Caco-2 (cell line): ENCODE measurements around the gene SLC6A2. TPM values are rescaled to one million over a fixed set of nuclear protein-coding genes. Genes with fewer than 3 reads are reported as not detected.

ENCODE experiments used
- BruUV-seq: library from RNA; stranded (reverse); fragments of 400-500 nt; replicated peaks from 2 replicates; lab custom pipeline; 2021; lab: Mats Ljungman, UMichigan
- CTCF ChIA-PET: fragments of 300-600 bp; sonication (Branson Sonifier 250); formaldehyde crosslinking; loops from one replicate; lab custom pipeline; 2022; ENCODE audit warnings: antibody characterized with exemption; lab: Charles Lee
- POLR2A ChIA-PET: fragments of 300-600 bp; sonication (Branson Sonifier 250); formaldehyde crosslinking; loops from one replicate; lab custom pipeline; 2022; ENCODE audit warnings: antibody characterized with exemption; lab: Charles Lee
- DNase-seq, 2 experiments: peaks; one replicate each; pipeline versions ENCODE4 v3.0.0 to v3.0.0-alpha.2; 2020 to 2022
- H3K27me3 ChIP-seq: replicated peaks from 2 replicates; pipeline ENCODE4 v1.6.0; 2011; ENCODE audit warnings: low read length; ENCODE audit not compliant: control insufficient read depth, insufficient read depth
- H3K36me3 ChIP-seq: 2 replicates; pipeline ENCODE4 v1.5.1; 2011; ENCODE audit warnings: low read length; ENCODE audit not compliant: control insufficient read depth, insufficient read depth
- H3K4me1 ChIP-seq: fragments of 250-450 bp; sonication (Bioruptor Pico); 2 replicates; pipeline ENCODE4 v1.5.1; 2020; ENCODE audit warnings: mild to moderate bottlenecking
- H3K4me3 ChIP-seq: 2 replicates; pipeline ENCODE4 v1.5.1; 2011; ENCODE audit warnings: low read depth, mild to moderate bottlenecking, control low read depth, low read length
- H3K9me3 ChIP-seq: fragments of 250-450 bp; sonication (Bioruptor Pico); 2 replicates; pipeline ENCODE4 v1.5.1; 2020; ENCODE audit warnings: mild to moderate bottlenecking, moderate library complexity
- H3K27ac Mint-ChIP-seq: one replicate; pipeline ENCODE4 v1.8.0; 2022; ENCODE audit warnings: mixed read lengths; ENCODE audit not compliant: unreplicated experiment
- H3K27me3 Mint-ChIP-seq: one replicate; pipeline ENCODE4 v1.8.0; 2022; ENCODE audit warnings: mixed read lengths; ENCODE audit not compliant: insufficient read depth, unreplicated experiment
- H3K36me3 Mint-ChIP-seq: one replicate; pipeline ENCODE4 v1.8.0; 2022; ENCODE audit warnings: mild to moderate bottlenecking, mixed read lengths; ENCODE audit not compliant: insufficient read depth, unreplicated experiment
- H3K4me1 Mint-ChIP-seq: one replicate; pipeline ENCODE4 v1.8.0; 2022; ENCODE audit warnings: low read depth, mixed read lengths; ENCODE audit not compliant: unreplicated experiment
- H3K4me3 Mint-ChIP-seq: one replicate; pipeline ENCODE4 v1.8.0; 2022; ENCODE audit warnings: mild to moderate bottlenecking, moderate library complexity, mixed read lengths; ENCODE audit not compliant: unreplicated experiment
- H3K9me3 Mint-ChIP-seq: one replicate; pipeline ENCODE4 v1.8.0; 2022; ENCODE audit warnings: mixed read lengths; ENCODE audit not compliant: unreplicated experiment
- CTCF ChIP-seq, 2 experiments: fragments of 200-600 bp in 1 of 2; IDR thresholded peaks; 1 replicate in 1 of 2; 2 replicates in 1 of 2; pipeline versions ENCODE4 v1.5.1 to v1.8.0; 2011 to 2022; ENCODE audit warnings: antibody characterized with exemption in 1 of 2, control low read depth in 1 of 2, inconsistent platforms in 1 of 2, low read depth in 1 of 2, low read length in 1 of 2, mild to moderate bottlenecking in 1 of 2, moderate library complexity in 1 of 2; ENCODE audit not compliant: insufficient read depth in 1 of 2, severe bottlenecking in 1 of 2, unreplicated experiment in 1 of 2
- intact Hi-C: fragments of 100-400 bp; cut with micrococcal nuclease; formaldehyde crosslinking; loops from one replicate; pipeline ENCODE4 v1.10.0; 2022; ENCODE audit not compliant: unreplicated experiment
- total RNA-seq: library from RNA; stranded (reverse); gene quantifications from 2 replicates; pipeline ENCODE4 v1.2.3, GENCODE V29; 2022

SLC6A2 gene
- total RNA-seq, 1 experiment from 2014 or later = not detected

GRCh38 chr16:55621771-55622170 lies 34.0 kb upstream of the SLC6A2 start:
- Mint-ChIP-seq H3K36me3 (no peaks in the 10 kb centered on the region), H3K27me3 (peaks cover 9% of the 10 kb centered on the region), H3K27ac (no peak overlapping the region), H3K9me3 (peaks cover 6% of the 10 kb centered on the region), H3K4me1 (peaks cover 9% of the 10 kb centered on the region), H3K4me3 (no peak overlapping the region)
- TF ChIP-seq CTCF (IDR thresholded peaks at IDR 0.05; ENCODE audit: insufficient read depth in 1 of 2, low read depth in 1 of 2, low read length in 1 of 2, severe bottlenecking in 1 of 2, unreplicated experiment in 1 of 2) = no peak
- DNase-seq = no peak
- Histone ChIP-seq H3K9me3 (no peaks in the 10 kb centered on the region), H3K36me3 (no peaks in the 10 kb centered on the region), H3K4me1 (no peaks in the 10 kb centered on the region), H3K4me3 (no peak overlapping the region), H3K27me3 (no peaks in the 10 kb centered on the region)
- POLR2A ChIA-PET = no interaction called here
- CTCF ChIA-PET = no interaction called here
- intact Hi-C loops = loop anchor here (2.0 kb wide), 1 partner anchor 21 kb away; no protein-coding TSS in a partner anchor
- BruUV-seq = no TSS peak

GRCh38 chr16:55622272-55622671 lies 33.5 kb upstream of the SLC6A2 start:
- no peaks in the 10 kb centered on the region for H3K27me3 ChIP-seq
- H3K4me1 ChIP-seq = no peaks in the 10 kb centered on the region
- no peak for TF ChIP-seq CTCF (IDR thresholded peaks at IDR 0.05; ENCODE audit: insufficient read depth in 1 of 2, low read depth in 1 of 2, low read length in 1 of 2, severe bottlenecking in 1 of 2, unreplicated experiment in 1 of 2)
- H3K9me3 Mint-ChIP-seq = peaks cover 8% of the 10 kb centered on the region
- ChIA-PET CTCF (interaction anchor here (0.7 to 1.5 kb wide), 2 partner anchors 136 to 157 kb away, joined by 3 to 6 read pairs; no protein-coding TSS in a partner anchor), POLR2A (no interaction called here)
- BruUV-seq = no TSS peak
- no peak overlapping the region for H3K27ac Mint-ChIP-seq
- no peaks in the 10 kb centered on the region for H3K36me3 ChIP-seq
- H3K4me1 Mint-ChIP-seq = peaks cover 9% of the 10 kb centered on the region
- H3K4me3 ChIP-seq = no peak overlapping the region
- H3K4me3 Mint-ChIP-seq = no peak overlapping the region
- no peaks in the 10 kb centered on the region for H3K36me3 Mint-ChIP-seq
- H3K9me3 ChIP-seq = no peaks in the 10 kb centered on the region
- intact Hi-C loops = loop anchor here (2.0 kb wide), 1 partner anchor 21 kb away; no protein-coding TSS in a partner anchor
- H3K27me3 Mint-ChIP-seq = peaks cover 8% of the 10 kb centered on the region
- no peak for DNase-seq

- Mint-ChIP-seq H3K36me3 (no peaks in the 10 kb centered on the region), H3K9me3 (peaks cover 9% of the 10 kb centered on the region), H3K4me3 (no peak overlapping the region), H3K27ac (no peak overlapping the region), H3K4me1 (peaks cover 9% of the 10 kb centered on the region), H3K27me3 (peaks cover 5% of the 10 kb centered on the region)
- peak; percentile 60 to 65 for TF ChIP-seq CTCF (IDR thresholded peaks at IDR 0.05; ENCODE audit: insufficient read depth in 1 of 2, low read depth in 1 of 2, low read length in 1 of 2, severe bottlenecking in 1 of 2, unreplicated experiment in 1 of 2)
- POLR2A ChIA-PET = no interaction called here
- CTCF ChIA-PET = interaction anchor here (0.5 to 1.5 kb wide), 5 partner anchors 14 to 158 kb away, joined by 3 to 6 read pairs (median 3); no protein-coding TSS in a partner anchor
- BruUV-seq = no TSS peak
- Histone ChIP-seq H3K4me3 (no peak overlapping the region), H3K36me3 (no peaks in the 10 kb centered on the region), H3K4me1 (no peaks in the 10 kb centered on the region), H3K9me3 (no peaks in the 10 kb centered on the region), H3K27me3 (no peaks in the 10 kb centered on the region)
- DNase-seq = peak; percentile 67 to 69
- intact Hi-C loops = loop anchor here (1.0 to 2.0 kb wide), 2 partner anchors 20 to 78 kb away; no protein-coding TSS in a partner anchor
Measured at GRCh38 chr16:55622930-55623561, 32.7 kb upstream of the SLC6A2 start.
